Measurements from ENCODE around the gene ANO3.

GRCh38 chr11:26283852-26284408 is 48.0 kb upstream of the ANO3 start:
- no peak for TF ChIP-seq CTCF (conservative IDR thresholded peaks at IDR 0.05; ENCODE audit: low read depth, low read length)
- TF ChIP-seq POLR2A (IDR thresholded peaks at IDR 0.05; ENCODE audit: low read depth, low read length) = no peak
- no peak for TF ChIP-seq CHD1 (IDR thresholded peaks at IDR 0.05; ENCODE audit: low read depth, low read length)
